GM19452 (cell line): ENCODE measurements around the gene CLEC4G.

Source experiments
- ATAC-seq: cut with Tn5 transposase; IDR thresholded peaks from one replicate; pipeline ENCODE4 v1.9.1; 2021; ENCODE audit not compliant: unreplicated experiment

Gene CLEC4G

GRCh38 chr19:7729831-7730285 lies 2.1 kb downstream of the CLEC4G start:
- no peak for ATAC-seq

GRCh38 chr19:7729211-7729610 lies 2.7 kb downstream of the CLEC4G start:
- ATAC-seq = no peak

GRCh38 chr19:7725791-7726190 lies 6.1 kb downstream of the CLEC4G start:
- no peak for ATAC-seq

- ATAC-seq = no peak
These were observed 9.7 kb downstream of the CLEC4G start for GRCh38 chr19:7722231-7722651.

GRCh38 chr19:7720351-7720750 lies 11.6 kb downstream of the CLEC4G start:
- ATAC-seq = no peak

GRCh38 chr19:7718668-7719067 lies 13.2 kb downstream of the CLEC4G start:
- ATAC-seq = no peak

GRCh38 chr19:7716762-7717161 lies 15.1 kb downstream of the CLEC4G start:
- ATAC-seq = no peak

- ATAC-seq = no peak
These were observed 16.2 kb downstream of the CLEC4G start for GRCh38 chr19:7715671-7716070.

- ATAC-seq = no peak
These were observed 21.3 kb downstream of the CLEC4G start for GRCh38 chr19:7710616-7711015.

- no peak for ATAC-seq
These were observed 21.9 kb downstream of the CLEC4G start for GRCh38 chr19:7709932-7710460.

- ATAC-seq = no peak
These were observed 24.9 kb downstream of the CLEC4G start for GRCh38 chr19:7706955-7707456.

- no peak for ATAC-seq
These were observed 25.5 kb downstream of the CLEC4G start for GRCh38 chr19:7706188-7706954.

GRCh38 chr19:7705387-7706187 lies 26.3 kb downstream of the CLEC4G start:
- peak; percentile 51 for ATAC-seq

GRCh38 chr19:7704280-7705060 lies 27.4 kb downstream of the CLEC4G start:
- ATAC-seq = no peak

GRCh38 chr19:7703332-7703731 lies 28.6 kb downstream of the CLEC4G start:
- no peak for ATAC-seq

- ATAC-seq = peak; percentile 48
These were observed 30.1 kb downstream of the CLEC4G start, which contains the start of gene FCER2 for GRCh38 chr19:7701654-7702457. FCER2 (minus strand) TSS chr19:7702131; CDS start chr19:7699760, 2,371 bp downstream.

GRCh38 chr19:7701049-7701653 lies 30.8 kb downstream of the CLEC4G start:
- ATAC-seq = no peak

GRCh38 chr19:7699417-7700401 lies 32.2 kb downstream of the CLEC4G start:
- no peak for ATAC-seq
